GM19395 (cell line): ENCODE measurements around the gene P2RX4.
"Not testable (repeated sequence)": the region's sequence is repeated elsewhere in the genome, so short reads cannot be mapped to it uniquely, and the experiment has no call there.

Experiments
- ATAC-seq: cut with Tn5 transposase; IDR thresholded peaks from one replicate; pipeline ENCODE4 v1.9.1; 2021; ENCODE audit warnings: mild to moderate bottlenecking, moderate library complexity; ENCODE audit not compliant: unreplicated experiment

P2RX4 gene

GRCh38 chr12:121264951-121265515, 55.1 kb downstream of the P2RX4 start:
- no peak for ATAC-seq

GRCh38 chr12:121267822-121268221, 57.9 kb downstream of the P2RX4 start:
- ATAC-seq = no peak

- no peak for ATAC-seq
These were observed 63.5 kb downstream of the P2RX4 start for GRCh38 chr12:121273364-121273896.

GRCh38 chr12:121274036-121274763, 64.3 kb downstream of the P2RX4 start:
- ATAC-seq = no peak

GRCh38 chr12:121277374-121277759, 67.4 kb downstream of the P2RX4 start:
- ATAC-seq = no peak

GRCh38 chr12:121278169-121279070, 68.5 kb downstream of the P2RX4 start:
- ATAC-seq = no peak

GRCh38 chr12:121279071-121279375, 69.1 kb downstream of the P2RX4 start:
- ATAC-seq = no peak

GRCh38 chr12:121279507-121279915, 69.6 kb downstream of the P2RX4 start:
- ATAC-seq = no peak

GRCh38 chr12:121280531-121280930, 70.6 kb downstream of the P2RX4 start:
- not testable (repeated sequence) for ATAC-seq

- ATAC-seq = not testable (repeated sequence)
These were observed 71.2 kb downstream of the P2RX4 start for GRCh38 chr12:121281116-121281515.

GRCh38 chr12:121282072-121282742, 72.3 kb downstream of the P2RX4 start:
- no peak for ATAC-seq

- ATAC-seq = not testable (repeated sequence)
These were observed 73.0 kb downstream of the P2RX4 start for GRCh38 chr12:121282910-121283309.

GRCh38 chr12:121283388-121283787, 73.5 kb downstream of the P2RX4 start:
- ATAC-seq = no peak
